Lung (tissue), 12 donors: ENCODE measurements around the gene RNF14. TPM values are rescaled to one million over a fixed set of nuclear protein-coding genes. Genes with fewer than 3 reads are reported as not detected.
"Not testable (repeated sequence)": the region's sequence is repeated elsewhere in the genome, so short reads cannot be mapped to it uniquely, and the experiment has no call there.

Source experiments
- ATAC-seq: fragments of 200-7000 bp; cut with Tn5 transposase; one replicate; pipeline ENCODE4 v1.9.1; 2020; ENCODE audit warnings: moderate number of reproducible peaks; ENCODE audit not compliant: insufficient read depth, low FRiP score
- DNase-seq, 3 donors: peaks; one replicate each; pipeline ENCODE4 v3.0.0-alpha.2; 2013 to 2017
- H3K27ac ChIP-seq, 2 donors: one replicate each; pipeline ENCODE4 v1.5.1; 2013; ENCODE audit warnings: mild to moderate bottlenecking in 2 of 2, moderate library complexity in 2 of 2, control low read depth in 1 of 2, inconsistent platforms in 1 of 2, low read depth in 1 of 2, low read length in 1 of 2
- H3K27me3 ChIP-seq, 3 donors: one replicate each; pipeline ENCODE4 v1.5.1; 2013; ENCODE audit warnings: low read length in 2 of 3; ENCODE audit not compliant: control insufficient read depth in 3 of 3, insufficient read depth in 3 of 3
- H3K36me3 ChIP-seq, 4 donors: one replicate each; pipeline ENCODE4 v1.5.1; 2013; ENCODE audit warnings: low read length in 4 of 4, mild to moderate bottlenecking in 1 of 4, moderate library complexity in 1 of 4; ENCODE audit not compliant: control insufficient read depth in 4 of 4, insufficient read depth in 4 of 4
- H3K4me1 ChIP-seq, 5 donors: one replicate each; pipeline ENCODE4 v1.5.1; 2013; ENCODE audit warnings: low read length in 5 of 5, mild to moderate bottlenecking in 2 of 5, moderate library complexity in 1 of 5; ENCODE audit not compliant: control insufficient read depth in 5 of 5, insufficient read depth in 5 of 5
- H3K4me3 ChIP-seq: one replicate; pipeline ENCODE4 v1.5.1; 2013; ENCODE audit warnings: mild to moderate bottlenecking, control low read depth, moderate library complexity
- H3K9ac ChIP-seq, 2 donors: one replicate each; pipeline ENCODE4 v1.5.1; 2013; ENCODE audit warnings: low read length in 2 of 2, control low read depth in 1 of 2; ENCODE audit not compliant: insufficient read depth in 1 of 2
- H3K9me3 ChIP-seq, 4 donors: one replicate each; pipeline ENCODE4 v1.5.1; 2013; ENCODE audit warnings: low read length in 3 of 4, mild to moderate bottlenecking in 1 of 4, moderate library complexity in 1 of 4; ENCODE audit not compliant: control insufficient read depth in 4 of 4, insufficient read depth in 3 of 4
- WGBS, 2 donors: extraction: QIAGEN DNeasy Blood & Tissue Kit; methylation state at CpG; one replicate each; pipeline ENCODE4 v1.1.7; 2013; 5-methylcytosine and 5-hydroxymethylcytosine counted together
- polyA plus RNA-seq, 2 donors: library from polyadenylated mRNA; stranded (reverse); fragments of 200-250 nt; gene quantifications; one replicate each; pipeline ENCODE4 v1.2.1, GENCODE V29; 2013
- total RNA-seq, 2 donors: library from RNA; depleted of rRNA in 1 of 2; stranded (reverse); fragments of >200 nt in 1 of 2; gene quantifications; one replicate each; pipeline ENCODE4 v1.2.1, GENCODE V29; 2014 to 2021
- TF ChIP-seq, protein P1 (sequence below): IDR thresholded peaks from 2 replicates; pipeline ENCODE4 v1.5.1; 2012; ENCODE audit warnings: mild to moderate bottlenecking; ENCODE audit errors: control extremely low read depth, extremely low read depth
- donor health status: control.
- donor health status: control.
- donor health status: Bipolar disorder and iron deficiency.
- donor health status: healthy.
- donor health status: DM: yes; HTN: yes; CAD: no.

The RNF14 gene
- total and polyA plus RNA-seq, 4 donors: 16.8 to 66.0 (median 45.1) TPM

GRCh38 chr5:142032747-142033631 is 64.1 kb downstream of the RNF14 start:
- Histone ChIP-seq H3K4me1 (no peaks in the 10 kb centered on the region), H3K9ac (no peak overlapping the region), H3K27me3 (no peaks in the 10 kb centered on the region), H3K36me3 (no peaks in the 10 kb centered on the region), H3K4me3 (no peak overlapping the region), H3K9me3 (no peaks in the 10 kb centered on the region), H3K27ac (no peak overlapping the region)
- DNase-seq: no peak
- ATAC-seq: no peak
- TF ChIP-seq, protein P1, sequence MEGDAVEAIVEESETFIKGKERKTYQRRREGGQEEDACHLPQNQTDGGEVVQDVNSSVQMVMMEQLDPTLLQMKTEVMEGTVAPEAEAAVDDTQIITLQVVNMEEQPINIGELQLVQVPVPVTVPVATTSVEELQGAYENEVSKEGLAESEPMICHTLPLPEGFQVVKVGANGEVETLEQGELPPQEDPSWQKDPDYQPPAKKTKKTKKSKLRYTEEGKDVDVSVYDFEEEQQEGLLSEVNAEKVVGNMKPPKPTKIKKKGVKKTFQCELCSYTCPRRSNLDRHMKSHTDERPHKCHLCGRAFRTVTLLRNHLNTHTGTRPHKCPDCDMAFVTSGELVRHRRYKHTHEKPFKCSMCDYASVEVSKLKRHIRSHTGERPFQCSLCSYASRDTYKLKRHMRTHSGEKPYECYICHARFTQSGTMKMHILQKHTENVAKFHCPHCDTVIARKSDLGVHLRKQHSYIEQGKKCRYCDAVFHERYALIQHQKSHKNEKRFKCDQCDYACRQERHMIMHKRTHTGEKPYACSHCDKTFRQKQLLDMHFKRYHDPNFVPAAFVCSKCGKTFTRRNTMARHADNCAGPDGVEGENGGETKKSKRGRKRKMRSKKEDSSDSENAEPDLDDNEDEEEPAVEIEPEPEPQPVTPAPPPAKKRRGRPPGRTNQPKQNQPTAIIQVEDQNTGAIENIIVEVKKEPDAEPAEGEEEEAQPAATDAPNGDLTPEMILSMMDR: no peak
- 64 to 77% methylated on average over 19 of the region's 19 CpGs for WGBS, 2 donors

GRCh38 chr5:142033632-142034567 is 65.0 kb downstream of the RNF14 start:
- not testable (repeated sequence) for H3K36me3 ChIP-seq, H3K27me3 ChIP-seq, H3K9ac ChIP-seq, H3K4me1 ChIP-seq, H3K4me3 ChIP-seq, DNase-seq, H3K27ac ChIP-seq, H3K9me3 ChIP-seq, ATAC-seq
- 88% methylated on average over 15 of the region's 15 CpGs for WGBS, 2 donors

GRCh38 chr5:142034994-142035393 is 66.1 kb downstream of the RNF14 start:
- H3K27me3 ChIP-seq: no peaks in the 10 kb centered on the region
- DNase-seq: no peak
- H3K4me1 ChIP-seq: no peaks in the 10 kb centered on the region
- ATAC-seq: no peak
- H3K9ac ChIP-seq: no peak overlapping the region
- H3K27ac ChIP-seq: no peak overlapping the region
- no peaks in the 10 kb centered on the region for H3K9me3 ChIP-seq
- no peak overlapping the region for H3K4me3 ChIP-seq
- TF ChIP-seq, protein P1: no peak
- H3K36me3 ChIP-seq: no peaks in the 10 kb centered on the region

GRCh38 chr5:142036918-142037317 is 68.0 kb downstream of the RNF14 start:
- DNase-seq (no peak), ATAC-seq (no peak)
- H3K4me3 ChIP-seq: no peak overlapping the region
- no peaks in the 10 kb centered on the region for H3K27me3 ChIP-seq
- no peak overlapping the region for H3K9ac ChIP-seq
- H3K4me1 ChIP-seq: no peaks in the 10 kb centered on the region
- H3K9me3 ChIP-seq: no peaks in the 10 kb centered on the region
- TF ChIP-seq, protein P1: no peak
- 95 to 98% methylated on average over 13 of the region's 13 CpGs for WGBS, 2 donors
- H3K27ac ChIP-seq: no peak overlapping the region
- no peaks in the 10 kb centered on the region for H3K36me3 ChIP-seq

DNA sequence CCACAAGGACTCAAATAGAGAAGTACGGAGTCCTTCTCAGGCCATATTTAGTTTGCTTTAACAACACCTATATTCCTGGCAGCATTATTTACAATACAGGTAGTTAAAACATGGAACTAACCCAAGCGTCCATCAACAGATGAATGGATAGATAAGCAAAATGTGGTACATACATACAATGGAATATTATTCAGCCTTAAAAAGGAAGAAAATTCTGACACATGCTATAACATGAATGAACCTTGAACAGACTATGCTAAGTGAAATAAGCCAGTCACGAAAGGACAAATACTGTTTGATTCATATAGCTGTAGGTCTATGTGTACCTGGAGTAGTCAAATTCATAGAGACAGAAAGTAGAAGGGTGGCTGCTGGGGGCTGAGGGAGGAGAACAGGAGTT is 68.7 kb downstream of the RNF14 start:
- H3K36me3 ChIP-seq, ATAC-seq, H3K27me3 ChIP-seq, DNase-seq, H3K9ac ChIP-seq, H3K9me3 ChIP-seq, H3K27ac ChIP-seq, H3K4me1 ChIP-seq, H3K4me3 ChIP-seq: not testable (repeated sequence)
- 92 to 94% methylated on average over 3 of the region's 3 CpGs for WGBS, 2 donors
